ENCODE measurements around the gene VSTM4. TPM values are rescaled to one million over a fixed set of nuclear protein-coding genes. Genes with fewer than 3 reads are reported as not detected.

The VSTM4 gene
- polyA plus RNA-seq, 4 donors = 0.81 to 7.2 (median 2.4) TPM; not detected in 1

DNA sequence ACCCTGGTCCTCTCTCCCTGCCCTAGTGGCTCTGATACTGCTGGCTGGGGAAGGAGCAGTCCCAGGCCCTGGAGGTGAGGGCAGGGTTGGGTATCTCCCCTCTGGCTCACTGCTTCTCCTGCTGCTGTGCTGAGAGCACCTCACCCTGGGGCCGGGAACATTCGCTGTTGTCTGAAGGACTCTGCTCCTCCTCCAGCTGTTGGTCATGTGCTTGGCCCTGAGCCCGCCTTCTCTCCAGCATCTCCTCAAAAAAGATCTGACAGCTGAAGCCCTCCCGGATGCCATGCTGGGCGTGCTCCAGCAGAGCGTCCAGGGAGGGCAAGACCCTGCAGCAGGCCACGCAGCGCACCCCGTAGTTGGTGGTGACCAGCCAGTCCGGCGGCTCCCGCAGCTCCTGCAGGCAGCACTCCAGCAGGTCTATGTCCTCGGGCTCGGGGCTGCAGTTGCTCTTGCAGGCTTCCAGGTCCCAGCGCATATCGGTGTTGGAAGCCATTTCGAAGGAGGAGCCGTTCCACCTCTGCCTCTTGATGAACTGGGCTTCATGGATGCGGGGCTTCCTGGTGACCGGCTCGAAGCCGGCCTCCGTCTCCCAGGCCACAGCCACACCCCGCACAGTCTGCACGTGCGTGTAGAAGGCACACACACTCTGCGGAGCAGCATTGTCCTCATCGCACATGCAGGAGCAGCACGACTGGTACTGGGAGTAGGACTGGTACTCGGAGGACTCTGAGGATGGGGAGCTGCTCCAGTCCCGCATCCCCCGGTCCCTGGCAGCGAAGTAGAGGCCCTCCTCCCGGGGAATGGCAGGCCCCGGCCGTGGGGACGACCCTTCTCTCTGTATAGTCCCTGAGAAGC, 16.4 kb upstream of the VSTM4 start:
- Histone ChIP-seq H3K4me3 (ENCODE audit: low read depth in 1 of 3, low read length in 3 of 3) (no peak overlapping the region), H3K36me3 (ENCODE audit: control insufficient read depth in 3 of 3, insufficient read depth in 2 of 3, low read depth in 1 of 3, low read length in 3 of 3) (no peaks in the 10 kb centered on the region), H3K27me3 (ENCODE audit: control insufficient read depth in 3 of 3, insufficient read depth in 3 of 3, low read length in 3 of 3) (peaks cover 0 to 8% (median 2%) of the 10 kb centered on the region in 3 donors), H3K27ac (ENCODE audit: low read depth in 1 of 3, low read length in 2 of 3) (no peak overlapping the region), H3K9me3 (ENCODE audit: control insufficient read depth in 2 of 2, insufficient read depth in 1 of 2, low read depth in 1 of 2, low read length in 1 of 2) (no peaks in the 10 kb centered on the region), H3K4me1 (ENCODE audit: control insufficient read depth in 3 of 3, insufficient read depth in 2 of 3, low read depth in 1 of 3, low read length in 2 of 3) (no peaks in the 10 kb centered on the region)
- FAIRE-seq (no peak), DNase-seq (no peak)
- 73 to 84% (median 80%) methylated on average over 37 of the region's 37 CpGs for WGBS, 3 donors

DNA sequence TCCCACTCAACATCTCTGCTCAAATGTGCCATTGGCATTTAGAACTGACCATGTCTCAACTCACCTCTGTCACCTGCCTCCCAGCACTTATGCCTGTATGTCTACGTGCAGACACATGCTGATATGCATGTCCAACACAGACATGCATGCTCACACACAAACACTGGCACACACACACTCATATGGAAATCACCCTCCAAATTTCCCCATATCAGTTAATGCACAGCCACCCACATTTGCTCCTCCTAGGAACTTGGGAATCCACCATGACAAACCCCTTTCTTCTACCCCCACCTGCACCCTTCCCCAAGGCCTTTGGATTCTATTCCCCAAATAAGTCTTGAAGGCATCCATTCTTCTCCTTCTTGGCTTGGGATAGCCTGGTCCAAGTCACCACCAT, 14.1 kb upstream of the VSTM4 start:
- no peaks in the 10 kb centered on the region for H3K36me3 ChIP-seq (ENCODE audit: control insufficient read depth in 3 of 3, insufficient read depth in 2 of 3, low read depth in 1 of 3, low read length in 3 of 3)
- H3K9me3 ChIP-seq (ENCODE audit: control insufficient read depth in 2 of 2, insufficient read depth in 1 of 2, low read depth in 1 of 2, low read length in 1 of 2) = no peaks in the 10 kb centered on the region
- no peaks in the 10 kb centered on the region for H3K4me1 ChIP-seq (ENCODE audit: control insufficient read depth in 3 of 3, insufficient read depth in 2 of 3, low read depth in 1 of 3, low read length in 2 of 3)
- peaks cover 0 to 8% (median 2%) of the 10 kb centered on the region in 3 donors for H3K27me3 ChIP-seq (ENCODE audit: control insufficient read depth in 3 of 3, insufficient read depth in 3 of 3, low read length in 3 of 3)
- no peak for DNase-seq
- H3K27ac ChIP-seq (ENCODE audit: low read depth in 1 of 3, low read length in 2 of 3) = no peak overlapping the region
- 81 to 91% (median 84%) methylated on average over 1 of the region's 1 CpG for WGBS, 3 donors
- FAIRE-seq = no peak
- no peak overlapping the region for H3K4me3 ChIP-seq (ENCODE audit: low read depth in 1 of 3, low read length in 3 of 3)

DNA sequence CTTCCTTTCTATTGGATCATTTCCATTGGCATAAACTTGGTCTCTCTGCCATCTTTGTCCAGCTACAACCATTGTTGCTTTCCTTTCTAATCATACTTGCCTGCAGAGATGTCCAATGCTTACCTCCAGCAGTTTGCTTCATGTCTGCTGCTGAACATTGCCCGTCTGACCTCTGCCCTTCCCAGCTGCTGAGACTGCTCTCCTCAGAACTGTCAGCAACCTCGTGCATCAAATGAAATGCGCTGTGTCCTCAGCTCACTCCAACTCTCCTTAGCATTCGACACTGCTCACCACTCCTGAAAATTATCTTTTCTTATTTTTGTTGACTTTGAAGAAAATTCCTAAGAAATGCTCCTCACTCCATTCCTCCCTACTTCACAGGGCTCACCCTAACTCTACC, 13.5 kb upstream of the VSTM4 start:
- Histone ChIP-seq H3K36me3 (ENCODE audit: control insufficient read depth in 3 of 3, insufficient read depth in 2 of 3, low read depth in 1 of 3, low read length in 3 of 3) (no peaks in the 10 kb centered on the region), H3K27ac (ENCODE audit: low read depth in 1 of 3, low read length in 2 of 3) (no peak overlapping the region), H3K27me3 (ENCODE audit: control insufficient read depth in 3 of 3, insufficient read depth in 3 of 3, low read length in 3 of 3) (peaks cover 0 to 8% (median 2%) of the 10 kb centered on the region in 3 donors), H3K9me3 (ENCODE audit: control insufficient read depth in 2 of 2, insufficient read depth in 1 of 2, low read depth in 1 of 2, low read length in 1 of 2) (peaks cover 0 to 1% of the 10 kb centered on the region in 2 donors), H3K4me1 (ENCODE audit: control insufficient read depth in 3 of 3, insufficient read depth in 2 of 3, low read depth in 1 of 3, low read length in 2 of 3) (no peaks in the 10 kb centered on the region), H3K4me3 (ENCODE audit: low read depth in 1 of 3, low read length in 3 of 3) (no peak overlapping the region)
- FAIRE-seq (no peak), DNase-seq (no peak)
- WGBS, 3 donors = 74 to 85% (median 77%) methylated on average over 4 of the region's 4 CpGs

DNA sequence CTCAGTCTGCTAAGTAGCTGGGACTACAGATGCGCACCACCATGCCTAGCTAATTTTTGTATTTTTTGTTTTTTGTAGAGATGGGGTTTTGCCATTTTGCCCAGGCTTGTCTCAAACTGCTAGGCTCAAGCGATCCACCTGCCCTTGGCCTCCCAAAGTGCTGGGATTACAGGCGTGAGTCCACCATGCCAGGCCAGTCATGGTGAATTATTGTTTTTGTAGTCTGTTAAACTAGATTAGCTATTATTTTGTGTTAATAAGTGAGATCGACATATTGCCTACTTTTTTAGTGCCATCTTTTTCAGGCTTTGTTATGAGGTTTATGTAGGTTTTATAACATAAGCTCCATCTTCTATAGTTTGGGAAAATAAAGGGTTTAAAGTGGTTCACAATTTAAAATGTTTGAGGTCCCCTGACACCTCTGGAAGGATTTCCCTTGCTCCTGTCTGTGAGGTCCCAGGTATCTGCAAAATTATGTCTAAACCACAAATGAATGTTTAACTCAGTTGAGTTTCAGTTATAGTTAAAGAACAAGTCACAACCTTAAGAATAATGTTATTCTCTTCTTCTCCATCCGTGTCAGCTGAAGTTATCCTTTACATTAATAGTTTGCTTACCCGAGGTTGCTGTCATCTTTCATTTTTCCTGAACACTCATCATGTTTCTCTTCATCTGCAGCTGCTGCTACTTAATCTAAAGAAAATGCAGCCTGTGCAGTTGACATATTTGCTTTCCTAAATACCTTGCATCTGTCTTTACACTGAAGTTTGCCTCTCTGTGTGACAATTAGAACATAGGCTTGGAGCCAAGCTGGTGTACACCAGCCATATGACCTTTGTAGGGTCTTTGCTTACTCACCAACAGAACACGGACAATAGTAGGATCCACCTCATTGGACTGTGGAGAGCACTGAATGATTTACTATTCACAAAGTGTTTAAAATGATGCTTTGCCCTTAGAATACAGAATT, 8.9 kb upstream of the VSTM4 start:
- DNase-seq (no peak), FAIRE-seq (no peak)
- H3K9me3 ChIP-seq (ENCODE audit: control insufficient read depth in 2 of 2, insufficient read depth in 1 of 2, low read depth in 1 of 2, low read length in 1 of 2) = peaks cover 0 to 3% of the 10 kb centered on the region in 2 donors
- H3K36me3 ChIP-seq (ENCODE audit: control insufficient read depth in 3 of 3, insufficient read depth in 2 of 3, low read depth in 1 of 3, low read length in 3 of 3) = no peaks in the 10 kb centered on the region
- WGBS, 3 donors = 86 to 90% (median 87%) methylated on average over 7 of the region's 7 CpGs
- H3K4me3 ChIP-seq (ENCODE audit: low read depth in 1 of 3, low read length in 3 of 3) = no peak overlapping the region
- peaks cover 0 to 5% (median 2%) of the 10 kb centered on the region in 3 donors for H3K27me3 ChIP-seq (ENCODE audit: control insufficient read depth in 3 of 3, insufficient read depth in 3 of 3, low read length in 3 of 3)
- no peaks in the 10 kb centered on the region for H3K4me1 ChIP-seq (ENCODE audit: control insufficient read depth in 3 of 3, insufficient read depth in 2 of 3, low read depth in 1 of 3, low read length in 2 of 3)
- no peak overlapping the region for H3K27ac ChIP-seq (ENCODE audit: low read depth in 1 of 3, low read length in 2 of 3)

DNA sequence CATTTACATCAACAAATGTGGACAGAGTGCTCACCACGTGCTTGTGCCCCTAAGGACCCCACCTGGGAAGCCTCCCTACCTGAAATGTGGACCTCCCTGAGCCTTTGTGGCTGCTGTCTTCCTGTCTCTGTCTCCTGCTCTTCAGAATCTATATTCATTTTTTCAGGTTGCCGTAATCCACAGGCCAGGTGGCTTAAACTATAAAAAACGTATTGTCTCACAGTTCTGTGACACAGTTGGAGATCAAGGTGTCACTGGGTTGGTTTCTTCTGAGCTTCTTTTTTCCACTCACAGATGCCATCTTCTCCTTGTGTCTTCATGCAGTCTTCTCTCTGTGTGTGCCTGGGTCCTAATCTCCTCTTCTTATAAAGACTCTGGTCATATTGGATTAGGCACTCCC, 5.6 kb upstream of the VSTM4 start:
- no peaks in the 10 kb centered on the region for H3K36me3 ChIP-seq (ENCODE audit: control insufficient read depth in 3 of 3, insufficient read depth in 2 of 3, low read depth in 1 of 3, low read length in 3 of 3)
- H3K9me3 ChIP-seq (ENCODE audit: control insufficient read depth in 2 of 2, insufficient read depth in 1 of 2, low read depth in 1 of 2, low read length in 1 of 2) = peaks cover 0 to 3% of the 10 kb centered on the region in 2 donors
- no peaks in the 10 kb centered on the region for H3K4me1 ChIP-seq (ENCODE audit: control insufficient read depth in 3 of 3, insufficient read depth in 2 of 3, low read depth in 1 of 3, low read length in 2 of 3)
- peaks cover 0 to 6% (median 2%) of the 10 kb centered on the region in 3 donors for H3K27me3 ChIP-seq (ENCODE audit: control insufficient read depth in 3 of 3, insufficient read depth in 3 of 3, low read length in 3 of 3)
- no peak for FAIRE-seq
- no peak overlapping the region for H3K4me3 ChIP-seq (ENCODE audit: low read depth in 1 of 3, low read length in 3 of 3)
- WGBS, 3 donors = 49 to 74% (median 58%) methylated on average over 3 of the region's 3 CpGs
- no peak for DNase-seq
- H3K27ac ChIP-seq (ENCODE audit: low read depth in 1 of 3, low read length in 2 of 3) = no peak overlapping the region

DNA sequence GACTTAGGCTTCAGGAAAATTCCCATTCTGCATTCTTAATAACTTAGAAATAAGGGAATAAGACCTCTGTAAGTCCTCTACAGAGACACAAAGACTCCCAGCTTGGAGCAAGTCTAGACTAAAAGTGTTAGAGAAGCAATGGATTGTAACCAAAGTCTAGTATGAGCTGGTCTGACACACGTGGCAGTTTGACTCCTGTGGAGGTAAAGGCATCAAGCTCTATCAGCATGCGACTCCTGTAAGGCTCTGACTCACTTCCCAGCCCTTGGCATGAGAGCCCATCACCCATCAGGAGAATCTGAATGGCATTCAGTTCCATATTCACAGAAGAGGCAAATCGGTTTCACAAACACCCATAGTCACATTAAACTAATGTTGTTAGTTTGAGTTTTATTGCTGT, 4.4 kb upstream of the VSTM4 start:
- Histone ChIP-seq H3K27me3 (ENCODE audit: control insufficient read depth in 3 of 3, insufficient read depth in 3 of 3, low read length in 3 of 3) (peaks cover 3 to 13% (median 10%) of the 10 kb centered on the region in 3 donors), H3K27ac (ENCODE audit: low read depth in 1 of 3, low read length in 2 of 3) (no peak overlapping the region), H3K36me3 (ENCODE audit: control insufficient read depth in 3 of 3, insufficient read depth in 2 of 3, low read depth in 1 of 3, low read length in 3 of 3) (no peaks in the 10 kb centered on the region), H3K9me3 (ENCODE audit: control insufficient read depth in 2 of 2, insufficient read depth in 1 of 2, low read depth in 1 of 2, low read length in 1 of 2) (peaks cover 0 to 3% of the 10 kb centered on the region in 2 donors), H3K4me3 (ENCODE audit: low read depth in 1 of 3, low read length in 3 of 3) (no peak overlapping the region), H3K4me1 (ENCODE audit: control insufficient read depth in 3 of 3, insufficient read depth in 2 of 3, low read depth in 1 of 3, low read length in 2 of 3) (no peaks in the 10 kb centered on the region)
- FAIRE-seq (no peak), DNase-seq (no peak)
- WGBS, 3 donors = 35 to 57% (median 39%) methylated on average over 3 of the region's 3 CpGs

DNA sequence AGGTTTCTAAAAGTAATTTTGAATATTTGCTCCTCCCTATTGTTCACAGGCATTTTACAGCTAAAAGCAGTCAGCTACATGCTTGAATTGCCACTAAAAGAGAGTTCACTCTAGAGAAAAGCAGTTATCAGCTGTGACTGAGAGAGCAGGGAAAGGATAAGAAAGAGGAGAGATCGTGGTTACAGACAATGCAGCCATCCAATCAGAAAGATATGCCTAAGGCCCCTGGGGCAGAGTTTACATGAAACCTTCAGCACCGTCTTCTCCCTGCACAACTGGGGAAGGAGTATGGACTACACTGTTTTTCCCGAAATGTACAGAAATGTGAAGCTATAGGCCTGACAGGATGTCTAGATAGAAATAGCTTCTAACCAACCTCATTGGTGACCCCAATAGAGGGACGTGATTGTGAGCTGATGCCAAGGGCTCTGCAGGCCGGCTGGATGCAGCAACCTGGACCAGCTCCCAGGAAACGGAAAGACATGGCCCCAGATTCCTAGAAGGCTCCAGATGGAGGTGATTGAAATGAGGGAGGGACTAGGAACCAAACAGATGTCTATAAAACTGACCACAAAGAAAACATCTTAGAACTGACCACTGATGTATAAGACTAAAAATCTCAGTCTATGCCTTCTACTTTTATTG, 3.2 kb upstream of the VSTM4 start:
- H3K9me3 ChIP-seq (ENCODE audit: control insufficient read depth in 2 of 2, insufficient read depth in 1 of 2, low read depth in 1 of 2, low read length in 1 of 2) = no peaks in the 10 kb centered on the region
- no peaks in the 10 kb centered on the region for H3K4me1 ChIP-seq (ENCODE audit: control insufficient read depth in 3 of 3, insufficient read depth in 2 of 3, low read depth in 1 of 3, low read length in 2 of 3)
- no peak overlapping the region for H3K4me3 ChIP-seq (ENCODE audit: low read depth in 1 of 3, low read length in 3 of 3)
- no peak overlapping the region for H3K27ac ChIP-seq (ENCODE audit: low read depth in 1 of 3, low read length in 2 of 3)
- H3K36me3 ChIP-seq (ENCODE audit: control insufficient read depth in 3 of 3, insufficient read depth in 2 of 3, low read depth in 1 of 3, low read length in 3 of 3) = no peaks in the 10 kb centered on the region
- H3K27me3 ChIP-seq (ENCODE audit: control insufficient read depth in 3 of 3, insufficient read depth in 3 of 3, low read length in 3 of 3) = peaks cover 8 to 24% (median 12%) of the 10 kb centered on the region in 3 donors
- 60 to 66% (median 60%) methylated on average over 6 of the region's 6 CpGs for WGBS, 3 donors
- DNase-seq (no peak), FAIRE-seq (no peak)
